Measurements from ENCODE around the gene HYAL2. TPM values are rescaled to one million over a fixed set of nuclear protein-coding genes. Genes with fewer than 3 reads are reported as not detected.

The HYAL2 gene
- total RNA-seq, 2 donors from 2014 or later = 86.5 to 87.5 TPM

GRCh38 chr3:50341996-50342650 is 19.6 kb upstream of the HYAL2 start:
- no peak overlapping the region for H3K4me3 ChIP-seq
- peaks cover 21 to 53% of the 10 kb centered on the region in 2 donors for H3K4me1 ChIP-seq (ENCODE audit: control insufficient read depth in 1 of 2, low read depth in 2 of 2)
- no peak overlapping the region for H3K27ac ChIP-seq
- TF ChIP-seq, protein P1, sequence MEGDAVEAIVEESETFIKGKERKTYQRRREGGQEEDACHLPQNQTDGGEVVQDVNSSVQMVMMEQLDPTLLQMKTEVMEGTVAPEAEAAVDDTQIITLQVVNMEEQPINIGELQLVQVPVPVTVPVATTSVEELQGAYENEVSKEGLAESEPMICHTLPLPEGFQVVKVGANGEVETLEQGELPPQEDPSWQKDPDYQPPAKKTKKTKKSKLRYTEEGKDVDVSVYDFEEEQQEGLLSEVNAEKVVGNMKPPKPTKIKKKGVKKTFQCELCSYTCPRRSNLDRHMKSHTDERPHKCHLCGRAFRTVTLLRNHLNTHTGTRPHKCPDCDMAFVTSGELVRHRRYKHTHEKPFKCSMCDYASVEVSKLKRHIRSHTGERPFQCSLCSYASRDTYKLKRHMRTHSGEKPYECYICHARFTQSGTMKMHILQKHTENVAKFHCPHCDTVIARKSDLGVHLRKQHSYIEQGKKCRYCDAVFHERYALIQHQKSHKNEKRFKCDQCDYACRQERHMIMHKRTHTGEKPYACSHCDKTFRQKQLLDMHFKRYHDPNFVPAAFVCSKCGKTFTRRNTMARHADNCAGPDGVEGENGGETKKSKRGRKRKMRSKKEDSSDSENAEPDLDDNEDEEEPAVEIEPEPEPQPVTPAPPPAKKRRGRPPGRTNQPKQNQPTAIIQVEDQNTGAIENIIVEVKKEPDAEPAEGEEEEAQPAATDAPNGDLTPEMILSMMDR (IDR thresholded peaks at IDR 0.05) = no peak
- no peaks in the 10 kb centered on the region for H3K9me3 ChIP-seq
- H3K27me3 ChIP-seq (replicated peaks; ENCODE audit: insufficient read depth) = no peaks in the 10 kb centered on the region
- ATAC-seq (ENCODE audit: insufficient number of reproducible peaks, low FRiP score, low read depth) (no peak), DNase-seq (ENCODE audit: low spot score) (no peak)
- H3K36me3 ChIP-seq = no peaks in the 10 kb centered on the region

- Histone ChIP-seq H3K27me3 (replicated peaks; ENCODE audit: insufficient read depth) (no peaks in the 10 kb centered on the region), H3K4me3 (peak overlapping the region; percentile 74), H3K27ac (peak overlapping the region in 1 of 2 donors; percentile 93), H3K36me3 (no peaks in the 10 kb centered on the region), H3K4me1 (ENCODE audit: control insufficient read depth in 1 of 2, low read depth in 2 of 2) (peaks cover 21 to 54% of the 10 kb centered on the region in 2 donors), H3K9me3 (no peaks in the 10 kb centered on the region)
- DNase-seq (ENCODE audit: low spot score) (no peak), ATAC-seq (ENCODE audit: insufficient number of reproducible peaks, low FRiP score, low read depth) (no peak)
- TF ChIP-seq, protein P1 (IDR thresholded peaks at IDR 0.05) = no peak
These were observed 19.0 kb upstream of the HYAL2 start for GRCh38 chr3:50341537-50341936.

GRCh38 chr3:50340448-50341329 is 18.1 kb upstream of the HYAL2 start, which contains the start of gene RASSF1:
Gene RASSF1, minus strand, starts transcription at chr3:50340836. Its CDS starts 31 bp downstream, at chr3:50340805.
- Histone ChIP-seq H3K27ac (peak within 1 kb of the TSS; percentile 90 to 93), H3K36me3 (no peaks in the 10 kb centered on the region), H3K4me3 (peak within 1 kb of the TSS; percentile 74), H3K27me3 (replicated peaks; ENCODE audit: insufficient read depth) (no peaks in the 10 kb centered on the region), H3K9me3 (no peaks in the 10 kb centered on the region), H3K4me1 (ENCODE audit: control insufficient read depth in 1 of 2, low read depth in 2 of 2) (peaks cover 27 to 57% of the 10 kb centered on the region in 2 donors)
- ATAC-seq (ENCODE audit: insufficient number of reproducible peaks, low FRiP score, low read depth) (no peak), DNase-seq (ENCODE audit: low spot score) (no peak)
- TF ChIP-seq, protein P1 (IDR thresholded peaks at IDR 0.05) = no peak

- H3K9me3 ChIP-seq = no peaks in the 10 kb centered on the region
These were observed 17.6 kb upstream of the HYAL2 start for GRCh38 chr3:50340147-50340447.

More at GRCh38 chr3:50340147-50340447, 17.6 kb upstream of the HYAL2 start:
- Histone ChIP-seq H3K36me3 (no peaks in the 10 kb centered on the region), H3K4me3 (peak overlapping the region; percentile 74), H3K4me1 (ENCODE audit: control insufficient read depth in 1 of 2, low read depth in 2 of 2) (peaks cover 30 to 57% of the 10 kb centered on the region in 2 donors), H3K27me3 (replicated peaks; ENCODE audit: insufficient read depth) (no peaks in the 10 kb centered on the region), H3K27ac (peak overlapping the region; percentile 90 to 93)
- ATAC-seq (ENCODE audit: insufficient number of reproducible peaks, low FRiP score, low read depth) (no peak), DNase-seq (ENCODE audit: low spot score) (no peak)
- TF ChIP-seq, protein P1 (IDR thresholded peaks at IDR 0.05) = no peak

All from thoracic aorta (tissue), 2 donors.